ENCODE data around the gene CBLN3.

CBLN3 gene

DNA sequence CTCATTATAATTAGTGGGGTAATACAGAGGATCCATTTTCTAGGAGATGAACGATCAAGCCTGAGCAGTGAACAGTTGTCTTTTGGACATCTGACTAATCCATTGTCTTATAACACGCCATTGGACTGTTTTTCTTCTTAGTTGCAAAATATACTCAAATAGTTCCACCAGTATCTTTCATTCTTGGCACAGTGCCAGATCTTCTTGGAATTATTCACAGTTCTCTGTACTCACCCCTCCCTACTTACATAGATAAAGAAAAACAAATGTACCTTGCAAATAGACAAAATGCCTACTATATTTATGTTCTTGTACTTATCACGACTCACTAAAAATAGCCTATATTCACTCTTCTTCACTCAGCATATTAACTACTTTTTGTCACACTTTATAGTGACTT lies 3.8 kb downstream of the CBLN3 start:
- DNase-seq (ENCODE audit: low read depth), result peak; percentile 63

DNA sequence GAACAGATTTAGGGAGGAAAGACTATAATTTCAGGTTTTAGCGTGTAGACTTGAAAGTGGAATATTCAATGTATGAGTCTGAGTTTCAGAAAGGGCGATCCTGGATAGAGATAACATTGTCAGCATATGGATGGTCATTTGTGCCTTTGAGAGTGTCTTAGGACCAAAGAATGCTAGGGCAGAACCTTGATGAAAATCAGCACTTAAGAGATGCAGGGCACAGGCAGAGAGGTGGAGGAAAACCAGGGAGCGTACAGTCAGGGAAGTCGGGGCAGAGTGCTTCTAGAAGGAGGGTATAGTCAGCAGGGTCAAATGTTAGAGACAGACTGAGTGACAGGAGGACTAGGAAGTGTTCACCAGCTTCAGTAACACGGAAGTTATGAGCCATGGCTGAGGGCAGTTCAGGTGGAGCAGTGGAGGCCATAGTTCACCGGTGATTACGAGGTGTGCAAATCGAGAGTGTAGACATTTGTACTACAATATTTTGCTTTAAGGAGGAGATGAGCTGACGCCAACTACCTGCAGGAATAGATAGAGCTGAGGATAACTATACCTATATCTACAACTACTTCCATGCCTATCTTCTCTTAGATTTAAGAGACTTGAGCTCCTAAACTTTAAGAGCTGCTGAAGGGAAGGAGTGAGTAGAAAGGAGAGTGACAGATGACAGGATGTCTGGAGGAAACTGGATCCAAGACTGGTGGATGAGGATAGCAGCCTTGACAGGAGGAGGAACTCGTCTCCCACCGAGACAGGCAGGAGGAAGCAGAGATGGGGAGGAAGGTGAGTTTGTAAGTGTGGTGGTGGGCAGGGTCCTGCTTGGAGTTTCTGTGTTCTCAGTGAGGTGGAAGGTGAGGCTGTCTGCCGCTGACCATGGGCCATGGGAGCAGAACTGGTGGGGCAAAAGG lies 6.5 kb downstream of the CBLN3 start:
- DNase-seq (ENCODE audit: low read depth), result no peak

DNA sequence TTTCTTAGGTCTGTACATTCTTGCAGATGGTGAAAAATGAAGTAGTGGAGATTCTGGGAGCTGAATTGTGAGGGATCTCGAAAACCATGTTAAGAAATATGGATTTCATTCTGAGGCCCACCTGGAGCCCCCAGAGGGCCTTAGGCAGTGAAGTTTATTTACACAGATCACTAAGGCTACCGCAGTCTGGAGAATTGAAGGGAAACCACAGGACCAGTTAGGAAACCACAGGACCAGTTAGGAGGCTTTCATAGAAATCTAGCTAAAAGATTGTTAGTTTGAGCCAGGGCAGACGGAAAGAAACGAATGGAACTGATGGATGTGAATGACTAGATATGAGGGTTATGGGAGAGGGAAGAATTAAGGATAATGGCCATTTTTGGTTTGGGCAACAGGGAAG lies 7.2 kb downstream of the CBLN3 start:
- no peak for DNase-seq (ENCODE audit: low read depth)

DNA sequence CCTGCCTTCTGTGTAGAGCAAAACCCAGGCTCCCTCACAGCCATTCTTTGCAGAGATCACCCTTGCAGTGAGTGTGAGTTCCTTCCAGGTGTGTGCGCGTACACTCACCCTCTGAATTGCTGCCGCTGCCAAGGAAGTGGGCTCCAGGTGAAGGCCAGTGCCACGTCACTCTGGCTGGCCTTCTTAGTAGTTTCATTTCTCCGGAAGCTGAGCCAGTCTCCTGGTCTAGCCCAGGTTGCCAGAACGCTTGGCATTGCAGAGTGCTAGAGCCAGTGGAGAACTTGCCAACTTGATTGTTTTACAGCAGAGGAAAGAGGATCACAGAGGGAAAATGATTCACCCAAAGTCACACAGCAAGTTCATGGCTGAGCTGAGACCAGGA lies 11.0 kb downstream of the CBLN3 start:
- no peak for DNase-seq (ENCODE audit: low read depth)

DNA sequence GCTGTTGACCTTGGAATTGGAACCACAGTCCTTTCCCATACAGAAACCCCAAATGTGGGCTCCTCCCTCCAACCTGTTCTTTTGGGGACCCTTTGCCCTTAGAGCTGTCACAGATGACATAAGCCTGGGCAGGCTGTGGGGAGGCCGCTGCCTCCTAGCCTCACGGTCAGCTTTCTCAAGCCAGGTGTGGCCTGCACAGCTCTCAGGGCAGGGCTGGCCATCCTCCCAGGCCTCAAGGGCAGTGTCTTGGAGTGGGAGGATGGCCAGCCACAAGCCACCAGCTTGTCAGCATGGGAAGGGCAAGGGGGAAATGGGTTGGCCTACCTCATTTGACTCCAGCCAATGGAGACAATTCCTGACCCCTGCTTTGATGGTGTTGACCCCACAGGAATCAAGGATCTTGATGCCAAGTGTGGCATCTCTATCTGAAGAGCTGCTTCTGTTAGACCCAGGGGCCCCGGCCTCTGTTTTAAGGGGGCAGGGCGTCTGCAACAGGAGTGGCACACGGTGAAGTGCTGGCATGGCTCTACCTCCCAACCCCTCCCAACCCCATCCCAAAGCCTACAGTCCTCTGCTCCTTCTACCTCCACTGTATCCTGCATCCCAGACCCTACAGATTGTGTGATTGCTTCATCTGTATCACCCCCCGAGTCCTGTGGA lies 11.5 kb downstream of the CBLN3 start:
- no peak for DNase-seq (ENCODE audit: low read depth)

DNA sequence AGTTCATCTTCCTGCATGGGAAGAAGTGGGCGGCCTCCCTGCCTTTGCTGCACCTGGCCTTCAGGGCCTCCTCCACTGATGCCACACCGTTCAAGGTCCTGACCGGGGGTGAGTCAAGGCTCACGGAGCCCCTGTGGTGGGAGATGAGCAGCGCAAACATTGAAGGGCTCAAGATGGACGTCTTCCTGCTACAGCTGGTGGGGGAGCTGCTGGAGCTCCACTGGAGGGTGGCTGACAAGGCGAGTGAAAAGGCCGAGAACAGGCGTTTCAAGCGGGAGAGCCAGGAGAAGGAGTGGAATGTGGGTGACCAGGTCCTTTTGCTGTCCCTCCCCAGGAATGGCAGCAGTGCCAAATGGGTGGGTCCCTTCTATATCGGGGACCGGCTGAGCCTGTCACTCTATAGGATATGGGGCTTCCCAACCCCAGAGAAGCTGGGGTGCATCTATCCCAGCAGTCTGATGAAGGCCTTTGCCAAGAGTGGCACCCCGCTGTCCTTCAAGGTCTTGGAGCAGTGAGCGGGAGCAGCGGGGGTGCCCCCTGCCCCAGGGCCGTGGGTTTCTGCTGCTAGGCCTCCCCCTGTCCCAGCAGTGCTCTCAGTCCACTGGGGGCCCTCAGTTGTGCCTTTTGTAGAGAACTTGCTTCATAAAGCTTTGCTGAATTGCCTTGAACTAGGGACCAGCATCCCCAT lies 12.4 kb downstream of the CBLN3 start:
- no peak for DNase-seq (ENCODE audit: low read depth)

DNA sequence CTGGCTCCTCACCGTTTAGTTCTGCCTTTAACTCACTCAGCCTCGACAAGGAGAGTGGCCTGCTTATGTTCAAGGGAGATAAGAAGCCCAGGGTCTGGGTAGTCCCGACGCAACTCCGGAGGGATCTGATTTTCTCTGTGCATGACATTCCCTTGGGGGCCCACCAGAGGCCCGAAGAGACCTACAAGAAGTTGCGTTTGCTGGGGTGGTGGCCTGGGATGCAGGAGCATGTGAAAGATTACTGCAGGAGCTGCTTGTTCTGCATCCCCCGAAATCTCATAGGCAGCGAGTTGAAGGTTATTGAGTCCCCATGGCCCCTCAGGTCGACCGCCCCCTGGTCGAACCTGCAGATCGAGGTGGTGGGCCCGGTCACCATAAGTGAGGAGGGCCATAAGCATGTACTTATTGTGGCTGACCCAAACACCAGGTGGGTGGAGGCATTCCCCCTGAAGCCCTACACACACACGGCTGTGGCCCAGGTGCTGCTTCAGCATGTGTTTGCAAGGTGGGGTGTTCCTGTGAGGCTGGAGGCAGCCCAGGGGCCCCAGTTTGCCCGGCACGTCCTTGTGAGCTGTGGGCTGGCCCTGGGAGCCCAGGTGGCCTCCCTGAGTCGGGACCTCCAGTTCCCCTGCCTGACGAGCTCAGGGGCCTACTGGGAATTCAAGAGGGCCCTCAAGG lies 13.1 kb downstream of the CBLN3 start:
- DNase-seq (ENCODE audit: low read depth), result no peak

DNA sequence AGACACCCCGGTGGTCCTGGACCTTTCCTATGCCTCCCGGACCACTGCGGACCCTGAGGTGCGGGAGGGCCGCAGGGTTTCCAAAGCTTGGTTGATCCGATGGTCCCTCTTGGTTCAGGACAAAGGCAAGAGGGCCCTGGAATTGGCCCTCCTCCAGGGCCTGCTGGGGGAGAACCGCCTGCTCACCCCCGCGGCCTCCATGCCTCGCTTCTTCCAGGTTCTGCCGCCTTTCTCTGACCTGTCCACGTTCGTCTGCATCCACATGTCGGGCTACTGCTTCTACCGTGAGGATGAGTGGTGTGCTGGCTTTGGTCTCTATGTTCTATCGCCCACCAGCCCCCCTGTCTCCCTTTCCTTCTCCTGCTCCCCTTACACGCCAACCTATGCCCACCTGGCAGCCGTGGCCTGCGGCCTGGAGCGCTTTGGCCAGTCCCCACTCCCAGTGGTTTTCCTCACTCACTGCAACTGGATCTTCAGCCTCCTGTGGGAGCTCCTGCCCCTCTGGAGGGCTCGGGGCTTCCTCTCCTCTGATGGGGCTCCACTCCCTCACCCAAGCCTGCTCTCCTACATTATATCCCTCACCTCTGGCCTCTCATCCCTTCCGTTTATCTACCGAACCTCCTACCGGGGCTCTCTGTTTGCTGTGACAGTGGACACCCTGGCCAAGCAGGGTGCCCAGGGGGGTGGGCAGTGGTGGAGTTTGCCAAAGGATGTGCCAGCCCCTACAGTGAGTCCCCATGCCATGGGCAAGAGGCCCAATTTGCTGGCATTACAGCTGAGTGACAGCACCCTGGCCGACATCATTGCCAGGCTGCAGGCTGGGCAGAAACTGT lies 13.8 kb downstream of the CBLN3 start:
- DNase-seq (ENCODE audit: low read depth), result no peak

DNA sequence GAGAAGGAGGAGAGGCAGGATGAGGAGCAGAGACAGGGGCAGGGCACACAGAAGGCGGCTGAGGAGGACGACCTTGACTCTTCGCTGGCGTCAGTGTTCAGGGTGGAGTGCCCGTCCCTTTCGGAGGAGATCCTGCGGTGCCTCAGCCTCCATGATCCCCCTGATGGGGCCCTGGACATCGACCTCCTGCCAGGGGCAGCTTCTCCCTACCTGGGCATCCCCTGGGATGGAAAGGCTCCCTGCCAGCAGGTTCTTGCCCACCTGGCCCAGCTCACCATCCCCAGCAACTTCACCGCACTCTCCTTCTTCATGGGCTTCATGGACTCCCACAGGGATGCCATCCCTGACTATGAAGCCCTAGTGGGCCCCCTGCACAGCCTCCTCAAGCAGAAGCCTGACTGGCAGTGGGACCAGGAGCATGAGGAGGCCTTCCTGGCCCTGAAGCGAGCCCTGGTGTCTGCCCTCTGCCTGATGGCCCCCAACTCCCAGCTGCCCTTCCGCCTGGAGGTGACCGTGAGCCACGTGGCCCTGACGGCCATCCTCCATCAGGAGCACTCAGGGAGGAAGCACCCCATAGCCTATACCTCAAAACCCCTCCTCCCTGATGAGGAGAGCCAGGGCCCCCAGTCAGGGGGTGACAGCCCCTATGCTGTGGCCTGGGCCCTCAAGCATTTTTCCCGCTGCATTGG lies 14.6 kb downstream of the CBLN3 start:
- DNase-seq (ENCODE audit: low read depth), result no peak

DNA sequence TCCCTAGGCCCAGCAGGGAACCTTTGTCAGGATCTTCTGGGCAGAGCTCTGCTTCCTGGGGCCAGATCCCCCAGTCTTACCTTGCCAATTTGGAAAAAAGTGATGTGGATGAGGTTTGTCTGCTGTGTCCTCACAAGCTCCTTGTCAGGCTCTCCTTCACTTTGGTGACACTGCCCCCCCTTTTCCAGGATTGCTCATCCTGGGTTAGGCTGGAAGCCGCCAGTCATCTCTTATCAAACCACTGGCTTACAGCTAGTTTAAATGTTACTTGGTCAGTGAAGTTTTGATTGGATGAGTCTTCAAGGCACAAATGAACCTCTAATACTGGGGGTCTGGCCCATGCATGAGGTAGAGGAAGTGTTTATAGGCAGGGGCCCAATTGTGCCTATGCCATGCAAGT lies 15.4 kb downstream of the CBLN3 start:
- DNase-seq (ENCODE audit: low read depth), result no peak

DNA sequence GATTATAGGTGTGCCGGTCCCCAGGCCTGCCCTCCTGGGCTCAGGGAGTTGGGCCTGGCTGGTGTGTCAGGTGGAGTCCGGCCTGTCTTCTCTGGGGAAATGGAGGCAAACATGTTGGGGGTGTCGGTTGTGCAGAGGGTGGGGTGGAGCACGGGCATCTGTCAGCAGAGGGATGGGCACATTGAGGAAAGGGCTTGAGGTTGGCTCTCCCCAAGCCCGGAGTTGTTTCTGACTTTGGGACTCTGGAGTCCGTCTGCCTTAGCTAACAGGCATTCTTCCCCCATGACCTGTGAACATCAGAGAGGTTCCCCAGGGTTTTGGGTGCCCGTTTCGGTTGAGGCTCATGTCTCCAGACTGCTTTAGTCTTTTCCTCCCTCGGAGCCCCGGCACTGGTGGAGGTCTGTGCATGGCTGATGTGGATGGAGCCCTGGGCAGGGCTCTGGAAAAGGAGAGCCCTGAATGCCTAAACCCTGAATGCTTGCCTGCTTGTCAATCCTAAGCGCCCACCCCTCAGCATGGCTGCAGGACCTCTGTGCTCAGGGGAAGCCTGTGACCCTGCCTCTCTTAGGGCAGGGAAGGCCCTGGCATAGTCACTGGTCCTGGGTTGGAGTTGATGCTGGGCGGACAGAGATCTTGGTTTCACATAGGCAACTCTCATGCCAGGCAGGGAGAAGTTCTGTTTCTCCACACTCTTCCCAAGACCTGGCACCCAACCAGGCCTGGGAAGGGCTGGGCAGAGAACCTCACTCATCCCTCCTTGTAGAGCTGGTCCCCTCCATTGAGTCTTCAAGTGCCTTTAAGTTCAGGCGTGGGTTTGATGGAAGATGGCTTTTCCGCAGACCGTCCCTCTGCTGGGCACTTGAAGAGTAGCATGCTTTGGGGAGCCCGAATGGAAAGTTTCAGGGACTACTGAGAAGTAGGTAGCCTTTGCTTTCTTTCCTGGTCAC lies 17.8 kb downstream of the CBLN3 start:
- peak; percentile 66 for DNase-seq (ENCODE audit: low read depth)

DNA sequence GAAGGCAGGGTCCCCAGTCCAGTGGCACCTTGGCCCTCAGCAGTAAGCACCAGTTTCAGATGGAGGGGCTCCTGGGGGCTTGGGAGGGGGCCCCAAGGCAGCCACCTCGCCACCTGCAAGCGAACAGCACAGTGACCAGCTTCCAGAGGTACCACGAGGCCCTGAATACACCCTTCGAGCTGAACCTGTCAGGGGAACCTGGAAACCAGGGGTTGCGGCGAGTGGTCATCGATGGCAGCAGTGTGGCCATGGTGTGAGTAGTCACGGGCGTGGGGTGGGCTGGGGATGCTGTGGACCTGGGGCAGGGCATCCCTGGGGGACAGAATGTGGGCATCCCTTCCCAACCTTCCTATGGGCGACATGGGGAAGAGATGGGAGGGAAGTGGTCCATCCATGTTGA lies 19.5 kb downstream of the CBLN3 start:
- DNase-seq (ENCODE audit: low read depth), result no peak

DNA sequence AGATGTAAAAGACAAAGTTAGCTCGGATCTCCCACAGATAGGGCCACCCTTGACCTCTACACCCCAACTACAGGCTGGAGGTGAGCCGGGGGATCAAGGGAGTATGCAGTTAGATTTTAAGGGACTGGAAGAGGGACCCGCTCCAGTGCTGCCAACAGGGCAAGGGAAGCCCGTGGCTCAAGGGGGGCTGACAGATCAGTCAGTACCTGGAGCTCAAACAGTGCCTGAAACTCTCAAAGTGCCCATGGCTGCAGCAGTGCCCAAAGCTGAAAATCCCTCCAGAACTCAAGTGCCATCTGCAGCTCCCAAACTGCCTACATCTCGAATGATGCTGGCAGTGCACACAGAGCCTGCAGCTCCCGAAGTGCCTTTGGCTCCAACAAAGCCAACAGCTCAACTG lies 20.3 kb downstream of the CBLN3 start:
- DNase-seq (ENCODE audit: low read depth), result no peak

DNA sequence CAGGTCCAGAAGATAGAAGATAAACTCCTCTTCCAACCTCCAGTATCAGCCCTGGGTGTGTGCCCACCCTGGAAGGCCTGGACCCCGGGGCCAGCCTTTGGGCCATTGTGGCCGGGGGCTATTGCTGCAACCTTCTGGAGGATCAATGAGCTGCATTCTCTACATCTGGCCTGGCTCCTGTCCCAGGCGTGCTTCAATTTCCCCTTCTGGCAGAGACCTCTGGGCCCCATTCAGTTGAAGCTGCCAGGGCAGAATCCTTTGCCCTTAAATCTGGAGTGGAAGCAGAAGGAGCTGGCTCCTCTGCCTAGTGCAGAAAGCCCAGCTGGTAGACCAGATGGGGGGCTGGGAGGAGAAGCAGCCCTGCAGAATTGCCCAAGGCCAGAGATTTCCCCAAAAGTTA lies 20.7 kb downstream of the CBLN3 start:
- no peak for DNase-seq (ENCODE audit: low read depth)

DNA sequence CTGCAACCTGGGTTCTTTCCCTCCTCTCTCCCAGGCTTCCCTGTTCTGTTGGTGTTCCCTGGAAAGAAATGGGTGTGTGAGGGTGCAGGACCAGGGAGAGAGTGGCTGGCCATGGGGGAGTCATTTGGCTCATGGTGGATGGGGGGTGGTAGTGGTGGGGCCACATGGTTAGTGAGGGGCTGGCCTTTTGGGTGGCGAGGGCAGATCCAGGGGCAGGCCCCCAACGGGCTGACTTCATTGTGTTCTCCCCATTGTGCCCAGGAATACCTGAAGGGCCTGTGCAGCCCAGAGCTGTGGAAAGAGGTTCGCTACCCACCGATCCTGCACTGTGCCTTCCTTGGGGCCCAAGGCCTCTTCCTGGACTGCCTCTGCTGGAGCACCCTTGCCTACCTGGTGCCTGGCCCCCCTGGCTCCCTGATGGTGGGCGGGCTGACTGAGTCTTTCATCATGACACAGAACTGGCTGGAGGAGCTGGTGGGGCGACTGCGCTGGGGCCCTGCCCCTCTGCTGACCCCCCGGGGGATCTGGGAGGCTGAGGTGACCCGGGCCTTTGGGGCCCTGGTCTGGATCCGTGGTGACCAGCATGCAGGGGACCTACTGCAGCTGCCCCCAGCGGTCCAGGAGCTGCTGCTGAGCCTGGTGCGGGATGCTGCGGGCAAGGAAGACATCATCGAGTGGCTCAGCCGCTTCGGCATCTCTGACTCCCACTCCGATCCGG lies 21.7 kb downstream of the CBLN3 start:
- no peak for DNase-seq (ENCODE audit: low read depth)

DNA sequence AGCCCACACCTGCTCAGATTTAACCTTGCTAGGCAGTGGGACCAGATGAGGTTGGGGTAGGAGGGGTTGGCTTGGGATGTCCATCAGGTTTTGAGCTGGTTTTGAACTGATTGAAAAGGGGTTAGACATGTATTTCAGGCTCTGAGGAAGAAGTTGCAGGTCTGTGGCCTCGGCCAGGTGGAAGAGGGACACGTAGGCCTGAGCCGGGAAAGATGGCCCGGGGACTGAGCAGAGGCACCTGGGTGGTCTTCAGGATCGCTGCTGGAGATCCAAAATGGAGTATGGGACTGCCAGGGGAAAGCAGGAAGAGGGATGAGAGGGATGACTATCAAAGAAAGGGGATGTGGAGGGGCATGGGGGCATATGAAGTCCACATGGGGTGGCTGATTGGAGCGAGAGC lies 23.1 kb downstream of the CBLN3 start:
- no peak for DNase-seq (ENCODE audit: low read depth)

DNA sequence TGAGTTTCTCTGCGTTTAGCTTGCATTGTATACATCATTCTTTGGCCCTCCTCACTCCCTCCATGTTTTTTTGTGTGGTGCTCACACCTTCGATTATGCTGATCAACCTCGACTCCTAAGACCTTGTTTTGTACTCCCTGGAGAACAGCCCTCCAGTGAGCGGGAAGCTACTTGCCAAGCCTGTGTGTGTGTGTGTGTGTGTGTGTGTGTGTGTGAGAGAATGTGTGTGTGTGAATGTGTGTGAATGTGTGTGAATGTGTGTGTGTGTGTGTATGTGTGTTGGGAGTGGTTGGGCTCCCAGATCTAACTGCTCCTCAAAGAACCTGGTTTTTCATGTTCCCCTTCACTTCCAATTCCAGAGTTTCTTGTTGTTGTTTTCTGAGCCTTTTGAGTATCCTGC lies 24.7 kb downstream of the CBLN3 start:
- DNase-seq (ENCODE audit: low read depth), result no peak

DNA sequence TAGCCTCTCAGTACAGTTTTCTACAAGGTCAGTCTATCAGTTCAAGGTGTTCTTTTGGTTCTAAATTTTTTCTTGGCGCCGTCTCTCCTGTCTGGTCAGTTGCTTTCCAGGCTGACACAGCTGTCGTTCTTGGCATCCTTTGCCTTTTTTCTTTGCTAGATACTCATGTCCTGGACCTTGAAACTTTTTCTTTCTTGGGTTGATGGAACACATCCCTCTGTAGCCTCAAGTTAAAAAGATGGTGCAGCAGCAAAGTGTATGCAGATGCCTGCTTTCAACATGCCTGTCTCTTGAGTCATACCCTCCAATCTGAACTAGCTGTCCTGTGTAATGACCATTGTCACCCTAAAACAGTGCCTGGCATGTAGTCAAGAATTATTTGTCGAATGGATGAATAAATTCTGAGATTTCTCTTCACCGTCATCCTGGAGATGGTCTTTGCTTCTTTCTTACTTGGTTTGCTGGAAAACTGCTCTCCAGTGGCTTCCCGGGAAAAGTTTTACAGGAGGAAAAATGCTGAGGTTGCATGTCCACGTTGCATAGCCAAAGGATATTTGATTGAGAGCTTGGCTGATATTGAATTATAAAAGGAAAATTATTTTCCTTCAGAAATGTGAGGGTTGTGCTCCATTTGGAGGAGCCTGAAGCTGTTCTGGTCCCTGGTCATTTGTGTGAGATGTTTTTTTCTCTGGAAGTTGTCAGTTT lies 26.0 kb downstream of the CBLN3 start:
- DNase-seq (ENCODE audit: low read depth), result peak; percentile 46
